ENCODE results near the gene BICD1. TPM values are rescaled to one million over a fixed set of nuclear protein-coding genes. Genes with fewer than 3 reads are reported as not detected.

Gene BICD1
- total RNA-seq, 2 donors from 2014 or later: 7.8 to 15.7 TPM

- Mint-ChIP-seq H3K4me3 (no peak overlapping the region), H3K27me3 (no peaks in the 10 kb centered on the region), H3K4me1 (no peaks in the 10 kb centered on the region), H3K36me3 (ENCODE audit: low read depth) (no peaks in the 10 kb centered on the region), H3K9me3 (no peaks in the 10 kb centered on the region), H3K27ac (no peak overlapping the region)
- no peak for ATAC-seq (replicated peaks)
These were observed 192.3 kb downstream of the BICD1 start for GRCh38 chr12:32298917-32299316.

- no peaks in the 10 kb centered on the region for H3K9me3 Mint-ChIP-seq
- H3K27me3 Mint-ChIP-seq: no peaks in the 10 kb centered on the region
- H3K36me3 Mint-ChIP-seq (ENCODE audit: low read depth): no peaks in the 10 kb centered on the region
- no peaks in the 10 kb centered on the region for H3K4me1 Mint-ChIP-seq
- H3K27ac Mint-ChIP-seq: no peak overlapping the region
- ATAC-seq (replicated peaks): no peak
- H3K4me3 Mint-ChIP-seq: no peak overlapping the region
These were observed 194.6 kb downstream of the BICD1 start for GRCh38 chr12:32301216-32301615.

- H3K36me3 Mint-ChIP-seq (ENCODE audit: low read depth): no peaks in the 10 kb centered on the region
- H3K4me1 Mint-ChIP-seq: no peaks in the 10 kb centered on the region
- no peak overlapping the region for H3K4me3 Mint-ChIP-seq
- peak; percentile 62 for ATAC-seq (replicated peaks)
- H3K9me3 Mint-ChIP-seq: no peaks in the 10 kb centered on the region
- H3K27ac Mint-ChIP-seq: no peak overlapping the region
- H3K27me3 Mint-ChIP-seq: no peaks in the 10 kb centered on the region
These were observed 195.8 kb downstream of the BICD1 start for GRCh38 chr12:32302218-32303173.

GRCh38 chr12:32303174-32303549 is 196.5 kb downstream of the BICD1 start:
- Mint-ChIP-seq H3K36me3 (ENCODE audit: low read depth) (no peaks in the 10 kb centered on the region), H3K9me3 (no peaks in the 10 kb centered on the region), H3K4me3 (no peak overlapping the region), H3K27me3 (no peaks in the 10 kb centered on the region), H3K27ac (no peak overlapping the region), H3K4me1 (no peaks in the 10 kb centered on the region)
- ATAC-seq (replicated peaks): no peak

- no peak for ATAC-seq (replicated peaks)
- H3K4me3 Mint-ChIP-seq: no peak overlapping the region
- H3K9me3 Mint-ChIP-seq: no peaks in the 10 kb centered on the region
- no peaks in the 10 kb centered on the region for H3K36me3 Mint-ChIP-seq (ENCODE audit: low read depth)
- H3K4me1 Mint-ChIP-seq: no peaks in the 10 kb centered on the region
- H3K27ac Mint-ChIP-seq: no peak overlapping the region
- H3K27me3 Mint-ChIP-seq: no peaks in the 10 kb centered on the region
These were observed 198.5 kb downstream of the BICD1 start for GRCh38 chr12:32305163-32305562.

GRCh38 chr12:32307326-32307725 is 200.7 kb downstream of the BICD1 start:
- Mint-ChIP-seq H3K27me3 (no peaks in the 10 kb centered on the region), H3K36me3 (ENCODE audit: low read depth) (no peaks in the 10 kb centered on the region), H3K27ac (no peak overlapping the region), H3K9me3 (no peaks in the 10 kb centered on the region), H3K4me1 (no peaks in the 10 kb centered on the region), H3K4me3 (no peak overlapping the region)
- no peak for ATAC-seq (replicated peaks)

- H3K4me1 Mint-ChIP-seq: no peaks in the 10 kb centered on the region
- no peaks in the 10 kb centered on the region for H3K27me3 Mint-ChIP-seq
- no peaks in the 10 kb centered on the region for H3K9me3 Mint-ChIP-seq
- no peaks in the 10 kb centered on the region for H3K36me3 Mint-ChIP-seq (ENCODE audit: low read depth)
- no peak for ATAC-seq (replicated peaks)
- no peak overlapping the region for H3K4me3 Mint-ChIP-seq
- peak overlapping the region; percentile 41 for H3K27ac Mint-ChIP-seq
These were observed 203.4 kb downstream of the BICD1 start for GRCh38 chr12:32309811-32310736.

- H3K27ac Mint-ChIP-seq: no peak overlapping the region
- H3K4me1 Mint-ChIP-seq: no peaks in the 10 kb centered on the region
- no peaks in the 10 kb centered on the region for H3K36me3 Mint-ChIP-seq (ENCODE audit: low read depth)
- ATAC-seq (replicated peaks): peak; percentile 21
- H3K4me3 Mint-ChIP-seq: no peak overlapping the region
- no peaks in the 10 kb centered on the region for H3K27me3 Mint-ChIP-seq
- H3K9me3 Mint-ChIP-seq: no peaks in the 10 kb centered on the region
These were observed 205.5 kb downstream of the BICD1 start for GRCh38 chr12:32312049-32312670.

GRCh38 chr12:32322354-32322753 is 215.7 kb downstream of the BICD1 start:
- H3K27ac Mint-ChIP-seq: no peak overlapping the region
- no peak for ATAC-seq (replicated peaks)
- H3K9me3 Mint-ChIP-seq: no peaks in the 10 kb centered on the region
- H3K27me3 Mint-ChIP-seq: no peaks in the 10 kb centered on the region
- H3K36me3 Mint-ChIP-seq (ENCODE audit: low read depth): peaks cover 1% of the 10 kb centered on the region
- H3K4me3 Mint-ChIP-seq: no peak overlapping the region
- H3K4me1 Mint-ChIP-seq: no peaks in the 10 kb centered on the region

GRCh38 chr12:32331133-32331532 is 224.5 kb downstream of the BICD1 start:
- H3K9me3 Mint-ChIP-seq: no peaks in the 10 kb centered on the region
- no peaks in the 10 kb centered on the region for H3K4me1 Mint-ChIP-seq
- peaks cover 6% of the 10 kb centered on the region for H3K36me3 Mint-ChIP-seq (ENCODE audit: low read depth)
- H3K4me3 Mint-ChIP-seq: no peak overlapping the region
- no peak overlapping the region for H3K27ac Mint-ChIP-seq
- no peak for ATAC-seq (replicated peaks)
- H3K27me3 Mint-ChIP-seq: no peaks in the 10 kb centered on the region

GRCh38 chr12:32332446-32332845 is 225.8 kb downstream of the BICD1 start:
- Mint-ChIP-seq H3K36me3 (ENCODE audit: low read depth) (peaks cover 4% of the 10 kb centered on the region), H3K9me3 (no peaks in the 10 kb centered on the region), H3K27me3 (no peaks in the 10 kb centered on the region), H3K4me1 (no peaks in the 10 kb centered on the region), H3K4me3 (no peak overlapping the region), H3K27ac (no peak overlapping the region)
- no peak for ATAC-seq (replicated peaks)

- ATAC-seq (replicated peaks): peak; percentile 81
- Mint-ChIP-seq H3K4me1 (no peaks in the 10 kb centered on the region), H3K9me3 (no peaks in the 10 kb centered on the region), H3K27me3 (no peaks in the 10 kb centered on the region), H3K36me3 (ENCODE audit: low read depth) (peaks cover 8% of the 10 kb centered on the region), H3K27ac (no peak overlapping the region), H3K4me3 (no peak overlapping the region)
These were observed 227.7 kb downstream of the BICD1 start for GRCh38 chr12:32334371-32334777.

GRCh38 chr12:32336261-32336660 is 229.6 kb downstream of the BICD1 start:
- H3K27me3 Mint-ChIP-seq: no peaks in the 10 kb centered on the region
- peaks cover 11% of the 10 kb centered on the region for H3K36me3 Mint-ChIP-seq (ENCODE audit: low read depth)
- no peak overlapping the region for H3K4me3 Mint-ChIP-seq

GRCh38 chr12:32343496-32343895 is 236.8 kb downstream of the BICD1 start:
- H3K27me3 Mint-ChIP-seq: no peaks in the 10 kb centered on the region
- H3K9me3 Mint-ChIP-seq: no peaks in the 10 kb centered on the region
- no peak overlapping the region for H3K4me3 Mint-ChIP-seq
- H3K27ac Mint-ChIP-seq: peak overlapping the region; percentile 21
- no peak for ATAC-seq (replicated peaks)
- no peaks in the 10 kb centered on the region for H3K4me1 Mint-ChIP-seq
- H3K36me3 Mint-ChIP-seq (ENCODE audit: low read depth): peaks cover 11% of the 10 kb centered on the region

More at GRCh38 chr12:32336261-32336660, 229.6 kb downstream of the BICD1 start:
- H3K4me1 Mint-ChIP-seq: no peaks in the 10 kb centered on the region
- no peaks in the 10 kb centered on the region for H3K9me3 Mint-ChIP-seq
- no peak overlapping the region for H3K27ac Mint-ChIP-seq
- no peak for ATAC-seq (replicated peaks)
